Measurements from ENCODE around the gene GSTM4. TPM values are rescaled to one million over a fixed set of nuclear protein-coding genes. Genes with fewer than 3 reads are reported as not detected.

Gene GSTM4
- total and polyA plus RNA-seq, 2 experiments from 2014 or later = 53.5 to 134 TPM

GRCh38 chr1:109615879-109616278 is 40.0 kb upstream of the GSTM4 start:
- Histone ChIP-seq H3K27ac (no peak overlapping the region), H3K4me3 (no peak overlapping the region), H3K36me3 (no peaks in the 10 kb centered on the region), H3K27me3 (no peaks in the 10 kb centered on the region), H3K9me3 (ENCODE audit: low read depth) (no peaks in the 10 kb centered on the region), H3K4me1 (ENCODE audit: low read depth) (no peaks in the 10 kb centered on the region)
- TF ChIP-seq CTCF (IDR thresholded peaks at IDR 0.05; ENCODE audit: low read depth, low read length) = no peak
- DNase-seq (ENCODE audit: low read depth in 1 of 2, low spot score in 1 of 2) = no peak

- TF ChIP-seq CTCF (IDR thresholded peaks at IDR 0.05; ENCODE audit: low read depth, low read length) = no peak
- no peak overlapping the region for H3K27ac ChIP-seq
- H3K4me3 ChIP-seq = no peak overlapping the region
- no peak for DNase-seq (ENCODE audit: low read depth in 1 of 2, low spot score in 1 of 2)
- no peaks in the 10 kb centered on the region for H3K9me3 ChIP-seq (ENCODE audit: low read depth)
- H3K27me3 ChIP-seq = no peaks in the 10 kb centered on the region
- no peaks in the 10 kb centered on the region for H3K36me3 ChIP-seq
- H3K4me1 ChIP-seq (ENCODE audit: low read depth) = no peaks in the 10 kb centered on the region
Measured at GRCh38 chr1:109616391-109616790, 39.5 kb upstream of the GSTM4 start.

GRCh38 chr1:109617291-109617801 is 38.6 kb upstream of the GSTM4 start:
- Histone ChIP-seq H3K4me1 (ENCODE audit: low read depth) (no peaks in the 10 kb centered on the region), H3K27ac (no peak overlapping the region), H3K4me3 (no peak overlapping the region), H3K27me3 (no peaks in the 10 kb centered on the region), H3K9me3 (ENCODE audit: low read depth) (no peaks in the 10 kb centered on the region), H3K36me3 (no peaks in the 10 kb centered on the region)
- peak; percentile 6 for TF ChIP-seq CTCF (IDR thresholded peaks at IDR 0.05; ENCODE audit: low read depth, low read length)
- DNase-seq (ENCODE audit: low read depth in 1 of 2, low spot score in 1 of 2) = peak in 1 of 2 donors; percentile 93

GRCh38 chr1:109618661-109619575 is 37.0 kb upstream of the GSTM4 start:
- H3K4me3 ChIP-seq = peak overlapping the region; percentile 54
- no peak for TF ChIP-seq CTCF (IDR thresholded peaks at IDR 0.05; ENCODE audit: low read depth, low read length)
- H3K4me1 ChIP-seq (ENCODE audit: low read depth) = no peaks in the 10 kb centered on the region
- DNase-seq (ENCODE audit: low read depth in 1 of 2, low spot score in 1 of 2) = no peak
- no peaks in the 10 kb centered on the region for H3K27me3 ChIP-seq
- H3K36me3 ChIP-seq = no peaks in the 10 kb centered on the region
- no peak overlapping the region for H3K27ac ChIP-seq
- H3K9me3 ChIP-seq (ENCODE audit: low read depth) = no peaks in the 10 kb centered on the region

GRCh38 chr1:109619576-109620400 is 36.1 kb upstream of the GSTM4 start, which contains the start of the genes AMPD2 and GNAT2:
Gene AMPD2 (plus strand): TSS chr1:109619837. CDS start chr1:109621176, 1,339 bp downstream.
Gene GNAT2 (minus strand): TSS chr1:109619616. CDS start chr1:109612870, 6,746 bp downstream.
- Histone ChIP-seq H3K4me3 (peak within 1 kb of the TSS; percentile 54), H3K27ac (peak within 1 kb of the TSS; percentile 66), H3K4me1 (ENCODE audit: low read depth) (no peaks in the 10 kb centered on the region), H3K27me3 (no peaks in the 10 kb centered on the region), H3K36me3 (no peaks in the 10 kb centered on the region), H3K9me3 (ENCODE audit: low read depth) (no peaks in the 10 kb centered on the region)
- peak; percentile 78 to 93 for DNase-seq (ENCODE audit: low read depth in 1 of 2, low spot score in 1 of 2)
- TF ChIP-seq CTCF (IDR thresholded peaks at IDR 0.05; ENCODE audit: low read depth, low read length) = no peak

Data from cardiac muscle cell (in vitro differentiated cells and primary cell).